ENCODE results near the gene OSBPL5.

The OSBPL5 gene, protein sequence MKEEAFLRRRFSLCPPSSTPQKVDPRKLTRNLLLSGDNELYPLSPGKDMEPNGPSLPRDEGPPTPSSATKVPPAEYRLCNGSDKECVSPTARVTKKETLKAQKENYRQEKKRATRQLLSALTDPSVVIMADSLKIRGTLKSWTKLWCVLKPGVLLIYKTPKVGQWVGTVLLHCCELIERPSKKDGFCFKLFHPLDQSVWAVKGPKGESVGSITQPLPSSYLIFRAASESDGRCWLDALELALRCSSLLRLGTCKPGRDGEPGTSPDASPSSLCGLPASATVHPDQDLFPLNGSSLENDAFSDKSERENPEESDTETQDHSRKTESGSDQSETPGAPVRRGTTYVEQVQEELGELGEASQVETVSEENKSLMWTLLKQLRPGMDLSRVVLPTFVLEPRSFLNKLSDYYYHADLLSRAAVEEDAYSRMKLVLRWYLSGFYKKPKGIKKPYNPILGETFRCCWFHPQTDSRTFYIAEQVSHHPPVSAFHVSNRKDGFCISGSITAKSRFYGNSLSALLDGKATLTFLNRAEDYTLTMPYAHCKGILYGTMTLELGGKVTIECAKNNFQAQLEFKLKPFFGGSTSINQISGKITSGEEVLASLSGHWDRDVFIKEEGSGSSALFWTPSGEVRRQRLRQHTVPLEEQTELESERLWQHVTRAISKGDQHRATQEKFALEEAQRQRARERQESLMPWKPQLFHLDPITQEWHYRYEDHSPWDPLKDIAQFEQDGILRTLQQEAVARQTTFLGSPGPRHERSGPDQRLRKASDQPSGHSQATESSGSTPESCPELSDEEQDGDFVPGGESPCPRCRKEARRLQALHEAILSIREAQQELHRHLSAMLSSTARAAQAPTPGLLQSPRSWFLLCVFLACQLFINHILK

DNA sequence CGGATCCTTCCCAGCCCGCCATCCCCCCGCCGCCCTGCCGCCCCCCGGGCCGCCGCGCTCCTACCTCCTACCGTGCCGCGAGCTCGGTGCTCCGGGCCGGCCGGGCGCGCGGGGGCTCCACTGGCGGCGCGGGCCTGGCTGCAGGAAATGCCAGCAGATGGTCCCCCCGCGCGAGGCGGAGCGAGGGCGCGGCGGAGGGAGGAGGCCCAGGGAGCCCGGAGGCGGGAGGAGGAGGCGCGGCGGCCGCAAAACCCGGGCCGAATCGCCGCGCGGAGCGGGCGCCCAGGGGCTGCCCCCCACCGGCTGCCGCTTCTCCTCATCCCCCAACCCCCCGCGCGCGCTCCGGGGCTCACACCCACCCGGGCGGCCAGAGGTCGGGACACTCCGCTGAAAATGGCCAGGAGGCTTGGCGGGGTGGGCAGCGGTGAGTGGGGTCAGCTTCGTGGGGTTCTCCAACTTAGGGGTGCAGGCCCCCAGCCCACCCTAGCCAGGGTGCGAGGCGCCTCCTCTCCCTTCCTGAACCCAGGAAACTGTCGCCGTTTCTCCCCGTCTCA is at the start of gene OSBPL5:
Gene OSBPL5, minus strand, starts transcription at position 159 of the 554 bp plus-strand sequence. CDS start 36,162 bp downstream, outside the sequence.
- H3K4me3 ChIP-seq (ENCODE audit: low read depth, low read length) = peak within 1 kb of the TSS; percentile 93
- TF ChIP-seq, protein P1, sequence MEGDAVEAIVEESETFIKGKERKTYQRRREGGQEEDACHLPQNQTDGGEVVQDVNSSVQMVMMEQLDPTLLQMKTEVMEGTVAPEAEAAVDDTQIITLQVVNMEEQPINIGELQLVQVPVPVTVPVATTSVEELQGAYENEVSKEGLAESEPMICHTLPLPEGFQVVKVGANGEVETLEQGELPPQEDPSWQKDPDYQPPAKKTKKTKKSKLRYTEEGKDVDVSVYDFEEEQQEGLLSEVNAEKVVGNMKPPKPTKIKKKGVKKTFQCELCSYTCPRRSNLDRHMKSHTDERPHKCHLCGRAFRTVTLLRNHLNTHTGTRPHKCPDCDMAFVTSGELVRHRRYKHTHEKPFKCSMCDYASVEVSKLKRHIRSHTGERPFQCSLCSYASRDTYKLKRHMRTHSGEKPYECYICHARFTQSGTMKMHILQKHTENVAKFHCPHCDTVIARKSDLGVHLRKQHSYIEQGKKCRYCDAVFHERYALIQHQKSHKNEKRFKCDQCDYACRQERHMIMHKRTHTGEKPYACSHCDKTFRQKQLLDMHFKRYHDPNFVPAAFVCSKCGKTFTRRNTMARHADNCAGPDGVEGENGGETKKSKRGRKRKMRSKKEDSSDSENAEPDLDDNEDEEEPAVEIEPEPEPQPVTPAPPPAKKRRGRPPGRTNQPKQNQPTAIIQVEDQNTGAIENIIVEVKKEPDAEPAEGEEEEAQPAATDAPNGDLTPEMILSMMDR (IDR thresholded peaks at IDR 0.05; ENCODE audit: low read depth, low read length) = no peak

DNA sequence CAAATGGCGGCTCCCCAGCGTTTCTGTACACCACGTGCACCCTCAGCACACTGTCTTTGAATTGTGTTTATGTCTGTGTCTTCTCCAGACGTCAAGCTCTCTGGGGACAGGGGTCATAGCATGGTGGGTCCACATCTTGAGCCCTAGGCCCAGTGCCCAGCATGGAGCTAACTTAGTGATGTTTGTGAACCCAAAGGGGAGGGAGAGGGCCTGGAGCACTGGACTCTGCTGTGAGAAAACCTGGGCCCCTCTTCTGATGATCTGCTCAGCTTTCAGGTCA is 49.2 kb upstream of the OSBPL5 start:
- TF ChIP-seq, protein P1 (IDR thresholded peaks at IDR 0.05; ENCODE audit: low read depth, low read length) = no peak
- H3K4me3 ChIP-seq (ENCODE audit: low read depth, low read length) = no peak overlapping the region

DNA sequence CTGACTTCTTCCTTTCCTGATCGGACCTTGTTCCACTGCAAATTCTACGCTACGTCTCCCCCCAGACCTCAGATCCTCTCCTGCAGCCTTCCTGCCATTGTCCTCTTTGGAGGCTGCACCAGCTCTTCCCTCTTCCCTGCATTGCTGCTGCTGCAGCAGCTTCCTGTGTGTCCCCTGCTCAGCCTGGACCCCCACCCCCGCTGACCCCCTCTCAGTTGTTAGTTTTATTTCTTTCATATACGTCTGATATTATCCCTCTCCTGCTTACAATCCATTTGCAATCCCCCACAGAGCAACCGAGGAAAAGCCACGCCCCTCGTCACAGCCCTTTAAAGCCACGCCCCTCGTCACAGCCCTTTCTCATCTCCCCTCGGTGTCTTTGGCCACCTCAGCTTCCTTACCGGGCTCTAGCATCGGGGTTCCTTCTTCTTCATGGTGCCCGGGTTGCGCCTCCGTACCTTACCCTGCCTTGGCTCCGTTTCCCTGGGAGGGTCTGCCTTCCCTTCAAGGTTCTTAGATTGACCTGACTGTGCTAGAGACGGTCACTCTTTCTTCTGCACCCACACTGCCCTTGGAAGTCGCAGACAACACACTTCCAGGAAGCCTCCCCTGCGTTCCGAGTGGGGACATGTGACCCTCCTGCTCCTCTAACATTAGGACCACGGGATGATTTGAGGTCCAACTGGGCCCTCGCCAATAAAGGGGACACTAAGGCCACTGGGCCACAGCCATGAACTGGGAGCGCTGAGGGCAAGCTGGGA is 48.7 kb upstream of the OSBPL5 start:
- TF ChIP-seq, protein P1 (IDR thresholded peaks at IDR 0.05; ENCODE audit: low read depth, low read length) = no peak
- H3K4me3 ChIP-seq (ENCODE audit: low read depth, low read length) = no peak overlapping the region

DNA sequence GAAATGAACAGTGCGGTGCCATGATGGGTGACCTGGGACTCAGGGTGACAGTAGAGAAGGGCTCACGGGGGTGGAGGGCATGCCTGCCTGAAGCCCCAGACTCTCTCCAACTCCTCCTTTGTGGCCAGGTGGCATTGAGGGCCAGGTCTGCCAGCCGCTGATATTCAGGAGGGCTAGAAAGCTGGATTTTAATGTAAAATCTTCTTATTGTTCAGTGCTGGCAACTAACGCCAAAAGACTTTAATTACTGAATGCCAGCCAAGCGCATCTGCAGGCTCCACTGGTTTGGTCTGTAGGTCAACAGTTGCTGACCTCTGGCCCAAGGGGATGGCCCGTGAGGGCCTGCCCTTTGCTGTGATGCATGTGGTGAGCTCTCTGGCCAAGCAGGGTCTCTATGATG is 43.2 kb upstream of the OSBPL5 start:
- H3K4me3 ChIP-seq (ENCODE audit: low read depth, low read length) = no peak overlapping the region
- TF ChIP-seq, protein P1 (IDR thresholded peaks at IDR 0.05; ENCODE audit: low read depth, low read length) = no peak

GRCh38 chr11:3207526-3208189 is 42.5 kb upstream of the OSBPL5 start:
- TF ChIP-seq, protein P1 (IDR thresholded peaks at IDR 0.05; ENCODE audit: low read depth, low read length) = no peak
- no peak overlapping the region for H3K4me3 ChIP-seq (ENCODE audit: low read depth, low read length)

GRCh38 chr11:3206922-3207204 is 41.8 kb upstream of the OSBPL5 start:
- TF ChIP-seq, protein P1 (IDR thresholded peaks at IDR 0.05; ENCODE audit: low read depth, low read length) = no peak
- no peak overlapping the region for H3K4me3 ChIP-seq (ENCODE audit: low read depth, low read length)
